HG03565 (cell line): ENCODE results near the gene OXGR1.
A peak's percentile ranks its signal among the peaks of the same experiment; 100 is the strongest.
"Not testable (repeated sequence)": the region's sequence is repeated elsewhere in the genome, so short reads cannot be mapped to it uniquely, and the experiment has no call there.

Experiments
- ATAC-seq: cut with Tn5 transposase; IDR thresholded peaks from one replicate; pipeline ENCODE4 v1.9.1; 2021; ENCODE audit warnings: mild to moderate bottlenecking, moderate library complexity; ENCODE audit not compliant: unreplicated experiment

OXGR1 gene

GRCh38 chr13:97005625-97006262, 11.5 kb upstream of the OXGR1 start:
- no peak for ATAC-seq

- no peak for ATAC-seq
Measured at GRCh38 chr13:97004886-97005285, 10.6 kb upstream of the OXGR1 start.

- ATAC-seq = no peak
Measured at GRCh38 chr13:97004096-97004876, 10.0 kb upstream of the OXGR1 start.

- no peak for ATAC-seq
Measured at GRCh38 chr13:97003071-97003470, 8.8 kb upstream of the OXGR1 start.

GRCh38 chr13:97002581-97002980, 8.3 kb upstream of the OXGR1 start:
- no peak for ATAC-seq

GRCh38 chr13:97001636-97002035, 7.4 kb upstream of the OXGR1 start:
- ATAC-seq = no peak

- ATAC-seq = no peak
Measured at GRCh38 chr13:97000295-97000925, 6.1 kb upstream of the OXGR1 start.

- ATAC-seq = no peak
Measured at GRCh38 chr13:96999091-96999490, 4.8 kb upstream of the OXGR1 start.

- ATAC-seq = no peak
Measured at GRCh38 chr13:96998051-96998450, 3.8 kb upstream of the OXGR1 start.

- ATAC-seq = no peak
Measured at GRCh38 chr13:96996886-96997285, 2.6 kb upstream of the OXGR1 start.

GRCh38 chr13:96996107-96996506, 1.8 kb upstream of the OXGR1 start:
- ATAC-seq = no peak

- no peak for ATAC-seq
Measured at GRCh38 chr13:96994858-96995243, 575 bp upstream of the OXGR1 start.

GRCh38 chr13:96993634-96994016, 651 bp downstream of the OXGR1 start:
- ATAC-seq = no peak

GRCh38 chr13:96992633-96993032, 1.6 kb downstream of the OXGR1 start:
- no peak for ATAC-seq

- ATAC-seq = no peak
Measured at GRCh38 chr13:96991072-96991471, 3.2 kb downstream of the OXGR1 start.

GRCh38 chr13:96988441-96988840, 5.8 kb downstream of the OXGR1 start:
- ATAC-seq = no peak

GRCh38 chr13:96984051-96984508, 10.2 kb downstream of the OXGR1 start:
- ATAC-seq = peak; percentile 100

- no peak for ATAC-seq
Measured at GRCh38 chr13:96982672-96983071, 11.6 kb downstream of the OXGR1 start.

- not testable (repeated sequence) for ATAC-seq
Measured at GRCh38 chr13:96979861-96980260, 14.4 kb downstream of the OXGR1 start.

- ATAC-seq = no peak
Measured at GRCh38 chr13:96968027-96968426, 26.2 kb downstream of the OXGR1 start.

GRCh38 chr13:96967248-96967745, 27.0 kb downstream of the OXGR1 start:
- ATAC-seq = no peak
